Panc1 (cell line): ENCODE results near the gene LRP1B.

Experiments
- POLR2AphosphoS5 ChIP-seq: IDR thresholded peaks from 2 replicates; pipeline ENCODE4 v1.6.1; 2012; ENCODE audit warnings: mild to moderate bottlenecking, low read depth, low read length, moderate library complexity
- TCF7L2 ChIP-seq: IDR thresholded peaks from 2 replicates; pipeline ENCODE4 v1.6.1; 2011; ENCODE audit warnings: mild to moderate bottlenecking, low read depth, low read length, inconsistent platforms
- TF ChIP-seq, protein P1 (sequence below): fragments of 450-650 bp; IDR thresholded peaks from 2 replicates; pipeline ENCODE4 v1.5.1; 2017; ENCODE audit warnings: mild to moderate bottlenecking
- TF ChIP-seq, protein P2 (sequence below), 2 experiments: IDR thresholded peaks; 2 replicates each; pipeline ENCODE4 v1.6.1; 2011 to 2012; ENCODE audit warnings: low read depth in 2 of 2, control low read depth in 1 of 2, low read length in 1 of 2, mild to moderate bottlenecking in 1 of 2, moderate library complexity in 1 of 2; ENCODE audit not compliant: insufficient read depth in 1 of 2

DNA sequence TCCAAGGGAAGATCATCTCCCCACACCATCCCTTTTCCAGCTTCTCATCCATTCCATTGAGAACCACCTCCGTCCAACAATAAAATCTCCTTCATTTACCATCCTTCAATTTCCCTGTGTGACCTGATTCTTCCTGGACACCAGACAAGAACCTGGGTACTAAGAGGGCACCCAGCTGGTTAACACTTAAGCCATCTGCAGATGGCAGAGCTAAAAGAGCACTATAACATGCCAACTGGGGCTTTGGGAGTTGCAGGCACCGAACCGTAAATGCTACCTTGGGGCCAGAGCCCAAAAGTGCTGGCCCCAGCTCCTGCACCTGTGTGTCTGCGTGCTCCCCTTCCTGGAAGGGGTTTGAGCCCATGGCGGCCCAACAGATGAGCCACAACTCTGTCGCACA, 655.0 kb downstream of the LRP1B start:
- TF ChIP-seq, protein P1, sequence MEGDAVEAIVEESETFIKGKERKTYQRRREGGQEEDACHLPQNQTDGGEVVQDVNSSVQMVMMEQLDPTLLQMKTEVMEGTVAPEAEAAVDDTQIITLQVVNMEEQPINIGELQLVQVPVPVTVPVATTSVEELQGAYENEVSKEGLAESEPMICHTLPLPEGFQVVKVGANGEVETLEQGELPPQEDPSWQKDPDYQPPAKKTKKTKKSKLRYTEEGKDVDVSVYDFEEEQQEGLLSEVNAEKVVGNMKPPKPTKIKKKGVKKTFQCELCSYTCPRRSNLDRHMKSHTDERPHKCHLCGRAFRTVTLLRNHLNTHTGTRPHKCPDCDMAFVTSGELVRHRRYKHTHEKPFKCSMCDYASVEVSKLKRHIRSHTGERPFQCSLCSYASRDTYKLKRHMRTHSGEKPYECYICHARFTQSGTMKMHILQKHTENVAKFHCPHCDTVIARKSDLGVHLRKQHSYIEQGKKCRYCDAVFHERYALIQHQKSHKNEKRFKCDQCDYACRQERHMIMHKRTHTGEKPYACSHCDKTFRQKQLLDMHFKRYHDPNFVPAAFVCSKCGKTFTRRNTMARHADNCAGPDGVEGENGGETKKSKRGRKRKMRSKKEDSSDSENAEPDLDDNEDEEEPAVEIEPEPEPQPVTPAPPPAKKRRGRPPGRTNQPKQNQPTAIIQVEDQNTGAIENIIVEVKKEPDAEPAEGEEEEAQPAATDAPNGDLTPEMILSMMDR = no peak
- no peak for TF ChIP-seq TCF7L2
- TF ChIP-seq POLR2AphosphoS5 = no peak
- TF ChIP-seq, protein P2, sequence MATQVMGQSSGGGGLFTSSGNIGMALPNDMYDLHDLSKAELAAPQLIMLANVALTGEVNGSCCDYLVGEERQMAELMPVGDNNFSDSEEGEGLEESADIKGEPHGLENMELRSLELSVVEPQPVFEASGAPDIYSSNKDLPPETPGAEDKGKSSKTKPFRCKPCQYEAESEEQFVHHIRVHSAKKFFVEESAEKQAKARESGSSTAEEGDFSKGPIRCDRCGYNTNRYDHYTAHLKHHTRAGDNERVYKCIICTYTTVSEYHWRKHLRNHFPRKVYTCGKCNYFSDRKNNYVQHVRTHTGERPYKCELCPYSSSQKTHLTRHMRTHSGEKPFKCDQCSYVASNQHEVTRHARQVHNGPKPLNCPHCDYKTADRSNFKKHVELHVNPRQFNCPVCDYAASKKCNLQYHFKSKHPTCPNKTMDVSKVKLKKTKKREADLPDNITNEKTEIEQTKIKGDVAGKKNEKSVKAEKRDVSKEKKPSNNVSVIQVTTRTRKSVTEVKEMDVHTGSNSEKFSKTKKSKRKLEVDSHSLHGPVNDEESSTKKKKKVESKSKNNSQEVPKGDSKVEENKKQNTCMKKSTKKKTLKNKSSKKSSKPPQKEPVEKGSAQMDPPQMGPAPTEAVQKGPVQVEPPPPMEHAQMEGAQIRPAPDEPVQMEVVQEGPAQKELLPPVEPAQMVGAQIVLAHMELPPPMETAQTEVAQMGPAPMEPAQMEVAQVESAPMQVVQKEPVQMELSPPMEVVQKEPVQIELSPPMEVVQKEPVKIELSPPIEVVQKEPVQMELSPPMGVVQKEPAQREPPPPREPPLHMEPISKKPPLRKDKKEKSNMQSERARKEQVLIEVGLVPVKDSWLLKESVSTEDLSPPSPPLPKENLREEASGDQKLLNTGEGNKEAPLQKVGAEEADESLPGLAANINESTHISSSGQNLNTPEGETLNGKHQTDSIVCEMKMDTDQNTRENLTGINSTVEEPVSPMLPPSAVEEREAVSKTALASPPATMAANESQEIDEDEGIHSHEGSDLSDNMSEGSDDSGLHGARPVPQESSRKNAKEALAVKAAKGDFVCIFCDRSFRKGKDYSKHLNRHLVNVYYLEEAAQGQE (IDR thresholded peaks at IDR 0.05; ENCODE audit: insufficient read depth in 1 of 2, low read depth in 2 of 2, low read length in 1 of 2) = no peak
